Neural progenitor cell (in vitro differentiated cells): Measurements from ENCODE around the gene ANKFY1. TPM values are rescaled to one million over a fixed set of nuclear protein-coding genes. Genes with fewer than 3 reads are reported as not detected.

Source experiments
- DNase-seq: peaks from one replicate; pipeline ENCODE4 v3.0.0-alpha.2; 2016; ENCODE audit warnings: low spot score
- H2AFZ ChIP-seq: fragments of 200-600 bp; sonication (generic); replicated peaks from 2 replicates; pipeline ENCODE4 v1.6.1; 2016; ENCODE audit warnings: antibody characterized with exemption
- H3F3A ChIP-seq: fragments of 200-600 bp; sonication (generic); 2 replicates; pipeline ENCODE4 v1.6.1; 2016; ENCODE audit warnings: antibody characterized with exemption, low read depth
- H3K27ac ChIP-seq: fragments of 200-600 bp; sonication (generic); 2 replicates; pipeline ENCODE4 v1.5.1; 2016; ENCODE audit warnings: mild to moderate bottlenecking
- H3K27me3 ChIP-seq: fragments of 200-600 bp; sonication (generic); 2 replicates; pipeline ENCODE4 v1.6.1; 2016; ENCODE audit warnings: mild to moderate bottlenecking, moderate library complexity
- H3K36me3 ChIP-seq: fragments of 200-600 bp; sonication (generic); 2 replicates; pipeline ENCODE4 v1.5.1; 2016
- H3K4me1 ChIP-seq: fragments of 200-600 bp; sonication (generic); 2 replicates; pipeline ENCODE4 v1.6.1; 2016; ENCODE audit warnings: mixed run types
- H3K4me2 ChIP-seq: fragments of 200-600 bp; sonication (generic); 2 replicates; pipeline ENCODE4 v1.6.1; 2016
- H3K4me3 ChIP-seq: fragments of 200-600 bp; sonication (generic); 2 replicates; pipeline ENCODE4 v1.5.1; 2016
- H3K79me2 ChIP-seq: fragments of 200-600 bp; sonication (generic); 2 replicates; pipeline ENCODE4 v1.6.1; 2016; ENCODE audit warnings: low read depth
- H3K9ac ChIP-seq: fragments of 200-600 bp; sonication (generic); 2 replicates; pipeline ENCODE4 v1.6.1; 2016
- H3K9me3 ChIP-seq: fragments of 200-600 bp; sonication (generic); 2 replicates; pipeline ENCODE4 v1.5.1; 2016; ENCODE audit warnings: low read depth
- H4K20me1 ChIP-seq: fragments of 200-600 bp; sonication (generic); 2 replicates; pipeline ENCODE4 v1.6.1; 2016; ENCODE audit warnings: low read depth
- H3K27ac Mint-ChIP-seq: 3 replicates; pipeline ENCODE4 v1.8.0; 2021; ENCODE audit warnings: mixed read lengths
- H3K27me3 Mint-ChIP-seq: 2 replicates; pipeline ENCODE4 v1.8.0; 2022; ENCODE audit warnings: low read depth, mild to moderate bottlenecking, inconsistent platforms, moderate library complexity, mixed read lengths; ENCODE audit not compliant: insufficient read depth
- H3K36me3 Mint-ChIP-seq: 3 replicates; pipeline ENCODE4 v1.8.0; 2021; ENCODE audit warnings: mixed read lengths
- H3K4me1 Mint-ChIP-seq: 3 replicates; pipeline ENCODE4 v1.8.0; 2021; ENCODE audit warnings: mixed read lengths
- H3K4me3 Mint-ChIP-seq: 3 replicates; pipeline ENCODE4 v1.8.0; 2021; ENCODE audit warnings: mild to moderate bottlenecking, moderate library complexity, mixed read lengths
- H3K9me3 Mint-ChIP-seq: 3 replicates; pipeline ENCODE4 v1.8.0; 2020; ENCODE audit warnings: mixed read lengths
- CTCF ChIP-seq: fragments of 200-600 bp; sonication (generic); IDR thresholded peaks from 2 replicates; pipeline ENCODE4 v1.5.1; 2017; ENCODE audit warnings: antibody characterized with exemption, mild to moderate bottlenecking
- EZH2 ChIP-seq: fragments of 200-600 bp; sonication (generic); IDR thresholded peaks from 2 replicates; pipeline ENCODE4 v1.6.1; 2017; ENCODE audit warnings: antibody characterized with exemption, mild to moderate bottlenecking, moderate library complexity
- EZH2phosphoT487 ChIP-seq: fragments of 200-600 bp; sonication (generic); IDR thresholded peaks from 2 replicates; pipeline ENCODE4 v1.6.1; 2017; ENCODE audit warnings: antibody characterized with exemption
- total RNA-seq: library from RNA; depleted of rRNA; stranded (reverse); fragments of >200 nt; gene quantifications from 2 replicates; pipeline ENCODE4 v1.2.3, GENCODE V29; 2015; ENCODE audit warnings: low replicate concordance

Gene ANKFY1
- total RNA-seq, 1 donor from 2014 or later, result 39.8 TPM

GRCh38 chr17:4301066-4301465 is 37.3 kb upstream of the ANKFY1 start:
- Histone ChIP-seq H3K4me3 (no peak overlapping the region), H3K79me2 (peaks cover 75% of the 10 kb centered on the region), H3K27me3 (no peaks in the 10 kb centered on the region), H2AFZ (no peak overlapping the region), H4K20me1 (peaks cover 15% of the 10 kb centered on the region), H3K4me1 (no peaks in the 10 kb centered on the region), H3K36me3 (no peaks in the 10 kb centered on the region), H3F3A (peaks cover 13% of the 10 kb centered on the region), H3K9ac (no peak overlapping the region), H3K9me3 (no peaks in the 10 kb centered on the region), H3K27ac (no peak overlapping the region), H3K4me2 (no peak overlapping the region)
- H3K9me3 Mint-ChIP-seq, result no peaks in the 10 kb centered on the region
- peaks cover 15% of the 10 kb centered on the region for H3K36me3 Mint-ChIP-seq
- peaks cover 2% of the 10 kb centered on the region for H3K27me3 Mint-ChIP-seq
- H3K4me1 Mint-ChIP-seq, result no peaks in the 10 kb centered on the region
- no peak overlapping the region for H3K4me3 Mint-ChIP-seq
- DNase-seq, result no peak
- H3K27ac Mint-ChIP-seq, result no peak overlapping the region
- no peak for TF ChIP-seq CTCF

- Mint-ChIP-seq H3K36me3 (peaks cover 16% of the 10 kb centered on the region), H3K4me3 (no peak overlapping the region), H3K4me1 (no peaks in the 10 kb centered on the region), H3K27me3 (peaks cover 2% of the 10 kb centered on the region), H3K9me3 (no peaks in the 10 kb centered on the region), H3K27ac (no peak overlapping the region)
- Histone ChIP-seq H4K20me1 (peaks cover 7% of the 10 kb centered on the region), H3K79me2 (peaks cover 66% of the 10 kb centered on the region), H3K9me3 (no peaks in the 10 kb centered on the region), H3F3A (no peaks in the 10 kb centered on the region), H3K9ac (no peak overlapping the region), H3K27me3 (no peaks in the 10 kb centered on the region), H3K36me3 (no peaks in the 10 kb centered on the region), H3K4me1 (no peaks in the 10 kb centered on the region), H3K27ac (no peak overlapping the region), H2AFZ (no peak overlapping the region), H3K4me2 (no peak overlapping the region), H3K4me3 (no peak overlapping the region)
- no peak for DNase-seq
- TF ChIP-seq EZH2 (no peak), CTCF (no peak), EZH2phosphoT487 (no peak)
These were observed 33.6 kb upstream of the ANKFY1 start for GRCh38 chr17:4297351-4297750.

GRCh38 chr17:4295686-4296085 is 31.9 kb upstream of the ANKFY1 start:
- Mint-ChIP-seq H3K27me3 (peaks cover 2% of the 10 kb centered on the region), H3K36me3 (peaks cover 6% of the 10 kb centered on the region), H3K4me3 (no peak overlapping the region), H3K4me1 (no peaks in the 10 kb centered on the region), H3K27ac (no peak overlapping the region), H3K9me3 (no peaks in the 10 kb centered on the region)
- Histone ChIP-seq H3K36me3 (no peaks in the 10 kb centered on the region), H3F3A (no peaks in the 10 kb centered on the region), H3K9me3 (no peaks in the 10 kb centered on the region), H3K9ac (no peak overlapping the region), H4K20me1 (peaks cover 7% of the 10 kb centered on the region), H3K4me3 (no peak overlapping the region), H3K4me2 (no peak overlapping the region), H3K79me2 (peaks cover 55% of the 10 kb centered on the region), H3K27ac (no peak overlapping the region), H3K4me1 (no peaks in the 10 kb centered on the region), H2AFZ (no peak overlapping the region), H3K27me3 (no peaks in the 10 kb centered on the region)
- TF ChIP-seq CTCF (no peak), EZH2phosphoT487 (no peak), EZH2 (no peak)
- DNase-seq, result no peak

- Histone ChIP-seq H3K9ac (no peak overlapping the region), H3K79me2 (peaks cover 35% of the 10 kb centered on the region), H3K4me2 (no peak overlapping the region), H4K20me1 (peaks cover 7% of the 10 kb centered on the region), H3K9me3 (no peaks in the 10 kb centered on the region), H3K4me1 (no peaks in the 10 kb centered on the region), H3K27ac (no peak overlapping the region), H3K27me3 (no peaks in the 10 kb centered on the region), H3K36me3 (peaks cover 3% of the 10 kb centered on the region), H2AFZ (no peak overlapping the region), H3F3A (no peaks in the 10 kb centered on the region), H3K4me3 (no peak overlapping the region)
- Mint-ChIP-seq H3K4me1 (no peaks in the 10 kb centered on the region), H3K36me3 (peaks cover 6% of the 10 kb centered on the region), H3K4me3 (no peak overlapping the region), H3K27me3 (no peaks in the 10 kb centered on the region), H3K9me3 (no peaks in the 10 kb centered on the region), H3K27ac (no peak overlapping the region)
- TF ChIP-seq EZH2 (no peak), EZH2phosphoT487 (no peak), CTCF (no peak)
- DNase-seq, result no peak
These were observed 29.8 kb upstream of the ANKFY1 start for GRCh38 chr17:4293572-4293971.
